ENCODE results near the gene ZPLD1. TPM values are rescaled to one million over a fixed set of nuclear protein-coding genes. Genes with fewer than 3 reads are reported as not detected.

ZPLD1 gene
- polyA plus RNA-seq, 1 donor from 2014 or later: not detected

DNA sequence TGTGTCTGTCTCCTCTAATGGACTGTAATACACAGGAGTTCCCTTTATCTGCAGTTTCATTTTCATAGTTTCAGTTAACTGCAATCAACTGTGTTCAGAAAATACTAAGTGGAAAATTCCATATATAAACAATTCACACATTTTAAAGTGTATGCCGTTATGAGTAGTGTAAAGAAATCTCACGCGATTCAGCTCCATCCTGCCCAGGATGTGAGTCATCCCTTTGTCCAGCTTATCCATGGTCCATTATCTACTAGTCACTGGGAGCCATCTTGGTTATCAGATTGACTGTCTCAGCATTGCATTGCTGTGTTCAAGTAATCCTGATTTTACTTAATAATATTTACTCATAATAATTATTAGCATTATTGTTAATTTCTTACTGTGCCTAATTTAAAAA, 14.5 kb downstream of the ZPLD1 start:
- no peaks in the 10 kb centered on the region for H3K27me3 Mint-ChIP-seq
- no peaks in the 10 kb centered on the region for H3K36me3 Mint-ChIP-seq
- H3K27ac Mint-ChIP-seq: no peak overlapping the region
- H3K9me3 Mint-ChIP-seq: no peaks in the 10 kb centered on the region
- H3K4me3 Mint-ChIP-seq: no peak overlapping the region
- H3K4me1 Mint-ChIP-seq: peaks cover 0 to 4% (median 3%) of the 10 kb centered on the region in 3 donors

DNA sequence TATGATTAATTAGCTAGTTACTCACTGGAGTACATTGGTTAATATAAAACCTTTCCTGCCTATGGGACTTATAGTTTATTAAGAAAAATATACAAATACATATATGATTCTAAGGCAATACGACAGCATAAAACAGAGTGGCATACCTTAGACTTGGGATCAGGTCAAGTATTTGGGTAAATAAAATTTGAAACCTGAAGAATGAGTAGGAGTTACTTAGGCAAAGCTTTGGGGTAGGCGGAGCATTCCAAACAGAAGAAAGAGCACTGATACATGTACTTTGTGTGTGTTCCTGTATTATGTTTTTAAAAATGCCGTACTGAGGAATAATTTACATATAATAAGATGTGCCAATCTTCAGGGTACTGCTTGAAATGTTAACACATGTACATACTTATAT, 15.1 kb downstream of the ZPLD1 start:
- Mint-ChIP-seq H3K4me3 (no peak overlapping the region), H3K36me3 (no peaks in the 10 kb centered on the region), H3K4me1 (peaks cover 0 to 4% (median 3%) of the 10 kb centered on the region in 3 donors), H3K27ac (no peak overlapping the region), H3K27me3 (no peaks in the 10 kb centered on the region), H3K9me3 (no peaks in the 10 kb centered on the region)

DNA sequence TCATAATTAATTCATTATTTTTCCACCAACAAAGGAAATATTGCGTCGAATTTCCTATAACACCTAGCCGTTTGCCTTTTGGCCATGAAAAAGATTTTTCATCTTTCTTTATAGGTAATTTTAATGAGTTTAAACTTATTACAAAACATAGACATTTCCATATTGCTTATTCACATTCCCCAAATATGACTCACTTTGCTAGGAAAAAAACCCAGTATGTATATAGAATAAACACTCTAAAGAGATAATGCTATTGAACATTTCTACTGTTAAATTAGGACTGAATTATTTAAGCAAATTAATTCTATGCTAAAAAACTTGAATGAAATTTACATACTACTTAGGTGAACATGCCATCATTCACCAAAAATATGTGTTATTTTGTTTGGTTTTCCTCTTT, 16.2 kb downstream of the ZPLD1 start:
- no peaks in the 10 kb centered on the region for H3K9me3 Mint-ChIP-seq
- H3K27me3 Mint-ChIP-seq: no peaks in the 10 kb centered on the region
- H3K27ac Mint-ChIP-seq: no peak overlapping the region
- H3K4me1 Mint-ChIP-seq: peaks cover 0 to 4% (median 3%) of the 10 kb centered on the region in 3 donors
- H3K36me3 Mint-ChIP-seq: no peaks in the 10 kb centered on the region
- no peak overlapping the region for H3K4me3 Mint-ChIP-seq

DNA sequence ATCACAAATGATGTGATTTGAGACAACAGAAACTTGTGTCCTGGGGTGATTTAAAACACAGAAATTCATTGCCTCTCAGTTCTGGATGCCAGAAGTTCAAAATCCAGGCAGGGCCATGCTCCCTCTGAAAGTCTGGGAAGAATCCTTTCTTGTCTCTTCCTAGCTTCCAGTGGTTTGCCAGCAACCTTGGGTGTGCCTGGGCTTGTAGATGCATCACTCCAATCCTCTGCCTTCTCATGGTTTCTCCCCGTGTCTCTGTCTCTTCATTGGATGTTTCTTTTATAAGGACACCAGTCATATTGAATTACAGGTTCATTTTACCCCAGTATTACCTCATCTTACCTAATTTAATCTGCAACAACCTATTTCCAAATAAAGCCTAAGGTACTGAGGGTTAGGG, 16.7 kb downstream of the ZPLD1 start:
- Mint-ChIP-seq H3K4me3 (no peak overlapping the region), H3K36me3 (no peaks in the 10 kb centered on the region), H3K27me3 (no peaks in the 10 kb centered on the region), H3K4me1 (peaks cover 0 to 4% (median 3%) of the 10 kb centered on the region in 3 donors), H3K9me3 (no peaks in the 10 kb centered on the region), H3K27ac (no peak overlapping the region)

DNA sequence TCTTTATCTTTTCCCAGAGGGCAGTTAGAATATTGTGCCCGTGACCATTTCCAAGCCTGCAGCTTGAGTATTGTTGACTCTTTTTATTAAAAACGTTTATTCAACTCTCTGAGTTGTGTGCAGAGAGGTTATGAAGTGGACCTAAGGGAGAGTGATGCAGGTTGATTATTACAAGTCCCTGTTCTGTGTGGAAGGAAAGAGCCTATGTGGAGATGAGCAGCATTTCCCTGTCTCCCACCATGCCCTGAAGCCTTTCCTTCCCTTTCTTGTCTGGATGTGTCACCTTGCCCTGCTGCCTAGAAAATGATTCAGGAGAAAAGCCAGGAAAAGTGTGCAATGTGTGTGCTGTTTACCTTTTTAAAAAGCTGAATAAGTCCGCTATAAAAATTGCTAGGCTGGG, 19.4 kb downstream of the ZPLD1 start:
- H3K4me3 Mint-ChIP-seq: no peak overlapping the region
- peaks cover 0 to 1% (median under 1%) of the 10 kb centered on the region in 3 donors for H3K4me1 Mint-ChIP-seq
- H3K27ac Mint-ChIP-seq: no peak overlapping the region
- no peaks in the 10 kb centered on the region for H3K27me3 Mint-ChIP-seq
- no peaks in the 10 kb centered on the region for H3K36me3 Mint-ChIP-seq
- no peaks in the 10 kb centered on the region for H3K9me3 Mint-ChIP-seq

DNA sequence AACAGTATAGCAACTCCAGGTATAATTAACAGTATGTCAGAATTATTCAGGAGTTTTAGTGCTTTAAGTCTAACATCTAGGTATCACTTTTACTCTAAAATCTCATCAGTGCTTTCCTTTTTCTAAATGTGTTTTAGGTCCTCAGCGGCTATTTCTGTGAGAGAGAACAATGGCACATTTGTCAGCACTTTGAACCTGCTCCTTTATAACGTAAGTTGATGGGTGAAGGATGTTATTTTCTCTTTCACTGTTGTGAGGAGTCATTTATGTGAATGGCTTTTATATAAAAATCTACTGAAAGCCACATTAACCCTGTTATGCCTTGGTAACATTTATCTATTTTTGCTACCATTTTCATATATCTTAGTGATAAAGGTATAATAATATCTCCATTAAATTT, 22.8 kb downstream of the ZPLD1 start:
- H3K4me1 Mint-ChIP-seq: no peaks in the 10 kb centered on the region
- no peak overlapping the region for H3K27ac Mint-ChIP-seq
- no peaks in the 10 kb centered on the region for H3K9me3 Mint-ChIP-seq
- no peaks in the 10 kb centered on the region for H3K27me3 Mint-ChIP-seq
- no peak overlapping the region for H3K4me3 Mint-ChIP-seq
- no peaks in the 10 kb centered on the region for H3K36me3 Mint-ChIP-seq

DNA sequence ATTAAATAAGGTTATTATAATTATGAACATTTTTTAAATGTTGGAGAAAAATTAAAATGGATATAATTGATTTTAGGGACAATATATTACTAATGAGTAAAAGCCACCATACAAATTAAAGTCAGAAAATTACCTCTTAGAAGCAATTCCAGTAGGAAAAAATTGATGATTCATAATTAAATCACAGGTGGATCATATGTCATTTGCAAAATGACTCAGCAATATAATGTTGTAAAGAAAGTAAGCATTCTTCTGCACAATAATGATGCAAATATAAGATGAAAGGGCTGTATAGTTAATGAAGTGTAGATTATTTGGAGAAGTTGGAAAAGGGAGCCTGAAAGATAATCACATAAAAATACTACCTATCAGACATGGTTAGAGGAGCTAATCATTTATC, 25.8 kb downstream of the ZPLD1 start:
- Mint-ChIP-seq H3K27ac (no peak overlapping the region), H3K27me3 (peaks cover 1% of the 10 kb centered on the region), H3K4me3 (no peak overlapping the region), H3K9me3 (no peaks in the 10 kb centered on the region), H3K4me1 (no peaks in the 10 kb centered on the region), H3K36me3 (no peaks in the 10 kb centered on the region)

DNA sequence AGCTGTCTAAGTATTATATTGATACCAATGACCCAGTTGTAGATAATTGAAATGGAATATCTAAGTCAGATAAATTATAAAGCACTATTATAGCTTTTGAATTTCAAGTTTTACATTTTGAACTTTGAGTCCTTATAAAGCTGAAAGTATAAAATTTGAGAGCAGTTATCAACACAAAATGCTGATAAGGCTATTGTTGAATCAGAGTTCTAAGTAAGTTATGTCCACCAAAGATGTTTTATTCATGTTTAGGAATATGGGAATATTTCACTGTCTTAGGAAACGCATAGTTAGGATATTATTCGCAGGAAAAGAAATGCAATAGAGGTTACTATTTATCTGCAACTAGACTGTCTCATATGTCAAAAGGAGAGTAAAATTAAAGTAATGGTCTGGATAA, 29.4 kb downstream of the ZPLD1 start:
- peaks cover 0 to 1% (median 0%) of the 10 kb centered on the region in 3 donors for H3K9me3 Mint-ChIP-seq
- peak overlapping the region in 1 of 3 donors; percentile 25 for H3K27ac Mint-ChIP-seq
- peaks cover 0 to 2% (median 0%) of the 10 kb centered on the region in 3 donors for H3K4me1 Mint-ChIP-seq
- no peaks in the 10 kb centered on the region for H3K36me3 Mint-ChIP-seq
- peaks cover 3% of the 10 kb centered on the region for H3K27me3 Mint-ChIP-seq
- H3K4me3 Mint-ChIP-seq: no peak overlapping the region

DNA sequence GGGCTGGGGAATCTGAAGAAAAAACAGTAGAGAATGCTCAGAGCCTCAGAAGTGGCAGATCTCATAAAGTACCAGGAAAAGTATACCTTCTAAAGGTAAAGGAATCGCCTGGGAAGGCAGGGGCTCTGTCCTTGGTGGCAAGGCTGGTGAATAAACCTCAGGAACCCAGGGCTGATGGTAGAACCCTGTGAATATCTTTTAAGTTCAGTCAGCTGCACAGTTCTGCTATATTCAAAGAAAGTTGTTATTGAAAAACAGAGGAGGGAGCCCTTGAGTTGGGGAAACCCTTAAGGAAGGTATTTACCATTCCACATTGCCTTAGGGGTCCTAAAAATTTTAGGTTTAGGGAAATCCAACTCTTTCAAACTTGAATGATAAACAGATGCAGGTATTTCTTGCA, 31.2 kb downstream of the ZPLD1 start:
- no peaks in the 10 kb centered on the region for H3K36me3 Mint-ChIP-seq
- H3K27ac Mint-ChIP-seq: no peak overlapping the region
- peaks cover 3% of the 10 kb centered on the region for H3K27me3 Mint-ChIP-seq
- H3K4me1 Mint-ChIP-seq: peaks cover 0 to 2% (median 0%) of the 10 kb centered on the region in 3 donors
- peaks cover 0 to 1% (median 0%) of the 10 kb centered on the region in 3 donors for H3K9me3 Mint-ChIP-seq
- H3K4me3 Mint-ChIP-seq: no peak overlapping the region

DNA sequence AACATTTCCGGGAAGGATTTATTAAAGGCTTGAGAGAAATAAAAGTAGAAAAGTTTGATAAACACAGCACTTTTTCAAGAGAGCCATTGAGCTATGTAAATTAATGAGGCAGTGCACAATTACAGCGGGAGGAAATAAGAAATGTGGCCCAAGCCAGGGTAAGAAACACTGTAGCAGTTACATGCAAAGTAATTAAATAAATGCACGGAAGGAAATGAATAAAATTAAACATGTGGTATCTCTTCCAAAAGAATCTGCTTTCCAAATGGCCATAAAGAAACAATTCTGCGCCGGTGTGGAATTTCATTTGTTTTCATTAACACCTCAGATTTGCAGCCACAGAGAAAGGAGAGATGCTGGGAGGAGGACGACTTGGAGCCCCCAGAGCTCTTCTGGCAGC, 35.3 kb downstream of the ZPLD1 start:
- Mint-ChIP-seq H3K4me3 (no peak overlapping the region), H3K36me3 (peaks cover 2% of the 10 kb centered on the region), H3K27me3 (peaks cover 3% of the 10 kb centered on the region), H3K27ac (no peak overlapping the region), H3K9me3 (peaks cover 0 to 1% (median 0%) of the 10 kb centered on the region in 3 donors), H3K4me1 (peaks cover 0 to 2% (median 1%) of the 10 kb centered on the region in 3 donors)

DNA sequence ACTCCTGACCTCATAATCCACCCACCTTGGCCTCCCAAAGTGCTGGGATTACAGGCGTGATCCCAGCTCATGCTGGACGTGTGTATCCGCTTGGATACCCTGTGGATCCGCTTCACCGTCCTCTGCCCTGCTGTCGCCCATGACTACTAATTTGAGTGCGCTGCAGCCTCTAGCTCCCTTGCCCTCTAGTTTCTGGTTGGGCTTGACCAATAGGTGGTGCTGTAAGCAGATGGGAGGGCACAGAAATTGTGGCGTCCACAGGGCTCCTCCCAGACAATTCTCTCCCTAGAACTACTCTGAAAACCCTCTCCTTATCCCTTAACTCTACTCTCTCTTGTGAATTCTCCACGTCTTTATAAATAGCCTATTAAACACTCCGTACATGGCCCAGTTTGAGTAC, 36.2 kb downstream of the ZPLD1 start:
- Mint-ChIP-seq H3K27ac (no peak overlapping the region), H3K27me3 (peaks cover 3% of the 10 kb centered on the region), H3K4me1 (peaks cover 0 to 2% (median 2%) of the 10 kb centered on the region in 3 donors), H3K9me3 (peaks cover 0 to 1% (median 0%) of the 10 kb centered on the region in 3 donors), H3K4me3 (no peak overlapping the region), H3K36me3 (peaks cover 2% of the 10 kb centered on the region)

DNA sequence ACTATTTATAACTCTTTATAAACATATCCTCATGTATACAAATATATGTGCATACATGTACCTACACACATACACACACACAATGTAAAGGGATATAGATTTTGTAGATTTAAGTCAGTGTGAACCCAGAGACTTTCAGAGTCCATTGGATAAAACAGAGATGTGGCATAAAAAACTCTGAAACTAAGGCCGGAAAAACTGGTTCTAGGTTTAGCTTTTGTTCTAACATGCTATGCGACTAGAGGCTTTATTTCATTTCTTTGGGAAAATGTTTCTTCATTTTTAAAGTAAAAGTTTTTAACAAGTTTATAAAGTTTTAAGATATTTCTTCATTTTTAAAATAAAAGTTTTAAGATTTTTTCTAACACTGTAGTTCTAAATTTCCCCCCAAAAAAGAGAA, 36.7 kb downstream of the ZPLD1 start:
- peaks cover 2% of the 10 kb centered on the region for H3K36me3 Mint-ChIP-seq
- H3K9me3 Mint-ChIP-seq: peaks cover 0 to 1% (median 0%) of the 10 kb centered on the region in 3 donors
- H3K27ac Mint-ChIP-seq: no peak overlapping the region
- no peak overlapping the region for H3K4me3 Mint-ChIP-seq
- peaks cover 0 to 2% (median under 1%) of the 10 kb centered on the region in 3 donors for H3K4me1 Mint-ChIP-seq
- H3K27me3 Mint-ChIP-seq: peaks cover 3% of the 10 kb centered on the region

DNA sequence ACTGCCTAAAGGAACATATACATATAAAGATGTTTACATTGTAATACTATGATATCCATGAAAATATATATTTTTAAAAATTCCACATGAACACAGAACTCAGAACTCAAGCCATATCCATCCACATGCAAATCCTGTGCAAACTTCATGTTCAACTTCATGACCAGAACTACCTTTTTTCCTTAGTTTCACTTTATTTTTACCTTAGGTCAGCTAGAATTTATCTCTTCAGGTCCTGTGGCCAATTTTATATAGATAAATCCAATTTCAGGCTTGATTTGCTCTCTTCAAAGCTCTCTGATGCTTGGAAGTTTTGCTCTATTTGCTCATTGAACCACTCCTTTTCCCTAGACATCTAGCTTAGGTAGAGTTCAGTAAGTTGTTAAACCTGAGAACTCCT, 38.8 kb downstream of the ZPLD1 start:
- Mint-ChIP-seq H3K36me3 (peaks cover 2% of the 10 kb centered on the region), H3K27me3 (peaks cover 1% of the 10 kb centered on the region), H3K4me3 (no peak overlapping the region), H3K27ac (no peak overlapping the region), H3K9me3 (no peaks in the 10 kb centered on the region), H3K4me1 (peaks cover 0 to 2% (median 0%) of the 10 kb centered on the region in 3 donors)

DNA sequence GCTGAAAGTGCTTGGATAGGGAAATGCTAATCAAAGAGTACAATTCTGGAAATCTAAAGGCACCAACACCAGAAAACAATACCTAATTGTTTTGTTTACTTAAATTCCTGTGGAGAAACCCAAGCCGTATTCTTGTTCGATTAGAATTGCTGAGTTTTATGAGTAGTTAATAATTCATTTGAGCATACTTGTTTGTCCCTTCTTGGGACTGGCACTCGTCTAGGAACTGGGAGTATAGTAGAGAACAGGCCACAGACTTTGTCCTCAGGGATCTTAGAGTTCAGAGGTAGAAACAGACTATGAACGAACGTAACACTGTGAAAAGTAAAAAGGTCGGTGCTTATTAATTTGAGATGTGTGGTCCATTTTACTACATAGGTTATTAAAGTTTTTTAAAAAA, 39.4 kb downstream of the ZPLD1 start:
- Mint-ChIP-seq H3K4me1 (peaks cover 0 to 2% (median 0%) of the 10 kb centered on the region in 3 donors), H3K36me3 (peaks cover 2% of the 10 kb centered on the region), H3K9me3 (no peaks in the 10 kb centered on the region), H3K27me3 (peaks cover 1% of the 10 kb centered on the region), H3K4me3 (no peak overlapping the region), H3K27ac (no peak overlapping the region)

DNA sequence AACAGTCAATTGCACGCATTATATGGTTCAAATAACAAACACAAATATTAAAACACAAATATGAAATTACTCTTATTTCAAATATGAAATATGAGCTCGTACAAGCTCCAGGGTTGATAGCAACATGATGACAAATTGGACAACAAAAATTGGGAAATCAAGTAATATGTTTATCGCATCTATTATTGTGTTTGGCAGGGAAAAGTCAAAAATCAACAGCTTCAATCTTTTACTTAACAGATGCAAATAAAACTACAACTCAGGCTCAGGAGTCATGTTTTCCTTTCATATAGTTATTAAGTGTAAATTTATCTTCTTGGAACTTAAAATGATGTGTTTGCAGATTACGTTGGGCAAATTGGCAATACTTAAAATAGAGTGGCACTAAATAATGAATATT, 41.4 kb downstream of the ZPLD1 start:
- Mint-ChIP-seq H3K36me3 (peaks cover under 1% of the 10 kb centered on the region), H3K4me3 (no peak overlapping the region), H3K27me3 (peaks cover 1% of the 10 kb centered on the region), H3K27ac (no peak overlapping the region), H3K9me3 (no peaks in the 10 kb centered on the region), H3K4me1 (peaks cover 0 to 2% (median 0%) of the 10 kb centered on the region in 3 donors)

DNA sequence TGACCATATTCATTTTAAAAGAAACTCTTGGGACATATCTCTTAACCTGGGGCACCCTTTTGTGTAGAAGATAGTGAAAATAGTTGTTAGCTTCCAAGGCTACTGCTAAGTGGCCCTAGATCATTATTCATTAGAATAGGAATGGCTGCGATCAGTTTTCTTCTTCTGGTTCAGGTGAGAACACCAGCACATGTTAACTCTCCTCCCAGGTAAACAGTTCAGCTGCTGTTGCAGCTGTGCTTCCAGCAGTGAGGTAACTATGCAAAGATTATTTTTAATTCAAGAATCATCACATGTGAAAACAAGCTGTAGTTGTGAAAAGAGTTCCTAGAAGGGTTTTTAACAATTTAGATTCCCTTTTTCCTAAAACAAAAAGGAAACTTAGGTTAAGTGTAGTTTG, 43.3 kb downstream of the ZPLD1 start:
- Mint-ChIP-seq H3K36me3 (no peaks in the 10 kb centered on the region), H3K27ac (no peak overlapping the region), H3K27me3 (peaks cover 1% of the 10 kb centered on the region), H3K9me3 (no peaks in the 10 kb centered on the region), H3K4me3 (no peak overlapping the region), H3K4me1 (peaks cover 0 to 2% (median 0%) of the 10 kb centered on the region in 3 donors)

DNA sequence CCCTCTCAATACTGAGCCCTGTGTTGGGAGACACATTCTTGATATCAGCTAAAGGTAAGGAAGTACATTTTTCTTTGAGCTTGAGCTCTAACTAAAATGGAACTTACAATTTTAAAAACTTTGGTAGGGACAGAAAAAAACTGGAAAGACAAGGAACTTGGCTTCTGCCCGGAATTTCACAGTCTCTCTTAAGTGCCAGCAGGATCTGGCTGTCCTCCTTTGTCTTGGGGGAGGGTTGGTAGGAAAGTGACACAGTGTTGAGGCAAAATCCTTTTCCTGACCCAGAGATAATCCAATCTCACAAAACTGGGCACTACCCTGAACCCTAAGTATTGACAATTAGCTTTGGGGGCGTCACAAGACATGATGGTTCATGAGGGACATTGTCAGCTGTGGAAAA, 45.3 kb downstream of the ZPLD1 start:
- Mint-ChIP-seq H3K27ac (no peak overlapping the region), H3K4me3 (no peak overlapping the region), H3K27me3 (no peaks in the 10 kb centered on the region), H3K9me3 (no peaks in the 10 kb centered on the region), H3K4me1 (no peaks in the 10 kb centered on the region), H3K36me3 (no peaks in the 10 kb centered on the region)
